Measurements from ENCODE around the gene MED12L. TPM values are rescaled to one million over a fixed set of nuclear protein-coding genes. Genes with fewer than 3 reads are reported as not detected.

Gene MED12L
- total and polyA plus RNA-seq, 9 of the 15 experiments (the other 6 are each of a cell fraction or from before 2014, with no cell fraction given): not detected

DNA sequence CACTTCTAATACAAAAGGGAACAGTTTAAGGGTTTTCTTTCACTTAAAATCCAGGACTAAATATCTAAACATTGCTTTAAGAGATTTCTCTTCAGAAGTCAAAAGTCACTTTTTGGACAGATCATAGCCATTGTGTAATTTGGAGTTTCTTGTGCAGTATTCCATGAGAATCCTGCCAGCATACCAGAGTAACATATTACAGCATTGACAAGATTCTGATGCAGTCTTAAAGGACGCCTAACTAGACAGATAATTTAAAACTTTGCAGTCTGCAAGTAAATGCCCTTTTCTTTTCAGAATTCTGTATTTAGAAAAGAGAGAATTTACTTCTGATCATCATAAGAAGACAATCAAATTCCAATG, 392.9 kb downstream of the MED12L start:
- Histone ChIP-seq H3K9me1 (ENCODE audit: control insufficient read depth, insufficient read depth, low read length) (no peaks in the 10 kb centered on the region), H3K4me1 (replicated peaks in 1 of 2; ENCODE audit: control insufficient read depth in 2 of 2, insufficient read depth in 2 of 2, low read length in 2 of 2) (peaks cover 0 to 5% of the 10 kb centered on the region in 2 experiments; a peak in 1 of 5 replicates), H3K27me3 (ENCODE audit: control insufficient read depth in 2 of 2, insufficient read depth in 2 of 2, low read length in 2 of 2) (no peaks in the 10 kb centered on the region), H3K36me3 (ENCODE audit: control insufficient read depth, insufficient read depth, low read length) (no peaks in the 10 kb centered on the region), H4K20me1 (replicated peaks; ENCODE audit: control insufficient read depth, insufficient read depth, low read length) (no peaks in the 10 kb centered on the region), H3K4me3 (no peak overlapping the region), H2AFZ (ENCODE audit: low read depth, low read length) (no peak overlapping the region), H3K27ac (ENCODE audit: extremely low read depth, low read depth, low read length) (no peak overlapping the region), H3K79me2 (ENCODE audit: control insufficient read depth, insufficient read depth, low read length) (no peaks in the 10 kb centered on the region), H3K9me3 (replicated peaks; ENCODE audit: control insufficient read depth, insufficient read depth, low read depth, low read length) (peaks cover 5% of the 10 kb centered on the region), H3K4me2 (ENCODE audit: insufficient read depth, low read length) (no peak overlapping the region), H3K9ac (ENCODE audit: insufficient read depth in 1 of 2, low read depth in 2 of 2, low read length in 2 of 2) (no peak overlapping the region)
- in situ Hi-C loops (cut with MboI): no loop called here
- POLR2A ChIA-PET: no interaction called here
- TF ChIP-seq PREB (CRISPR knock-in tag; IDR thresholded peaks at IDR 0.05) (no peak), MTA2 (IDR thresholded peaks at IDR 0.05; ENCODE audit: low read depth) (no peak), ASH1L (IDR thresholded peaks at IDR 0.05; ENCODE audit: borderline replicate concordance, low read depth, partially characterized antibody) (no peak), FOXK1 (CRISPR knock-in tag; IDR thresholded peaks at IDR 0.05; ENCODE audit: borderline replicate concordance) (no peak), TRIM24 (IDR thresholded peaks at IDR 0.05) (no peak), YY1 (IDR thresholded peaks at IDR 0.05; ENCODE audit: borderline replicate concordance in 1 of 3, control insufficient read depth in 1 of 3, extremely low read depth in 1 of 3, insufficient read depth in 3 of 3, insufficient read length in 1 of 3, insufficient replicate concordance in 2 of 3, low read depth in 1 of 3, low read length in 2 of 3) (no peak), SRSF3 (IDR thresholded peaks at IDR 0.05; ENCODE audit: insufficient read depth, low read length) (no peak), GTF2A2 (tag; IDR thresholded peaks at IDR 0.05) (no peak), ELF4 (CRISPR knock-in tag; IDR thresholded peaks at IDR 0.05) (no peak), NCOA6 (IDR thresholded peaks at IDR 0.05) (no peak), HIVEP1 (CRISPR knock-in tag; IDR thresholded peaks at IDR 0.05) (no peak), OTX1 (CRISPR knock-in tag; IDR thresholded peaks at IDR 0.05) (no peak), NFE2 (IDR thresholded peaks at IDR 0.05; ENCODE audit: low read depth) (no peak)
- TF ChIP-seq, protein P1, sequence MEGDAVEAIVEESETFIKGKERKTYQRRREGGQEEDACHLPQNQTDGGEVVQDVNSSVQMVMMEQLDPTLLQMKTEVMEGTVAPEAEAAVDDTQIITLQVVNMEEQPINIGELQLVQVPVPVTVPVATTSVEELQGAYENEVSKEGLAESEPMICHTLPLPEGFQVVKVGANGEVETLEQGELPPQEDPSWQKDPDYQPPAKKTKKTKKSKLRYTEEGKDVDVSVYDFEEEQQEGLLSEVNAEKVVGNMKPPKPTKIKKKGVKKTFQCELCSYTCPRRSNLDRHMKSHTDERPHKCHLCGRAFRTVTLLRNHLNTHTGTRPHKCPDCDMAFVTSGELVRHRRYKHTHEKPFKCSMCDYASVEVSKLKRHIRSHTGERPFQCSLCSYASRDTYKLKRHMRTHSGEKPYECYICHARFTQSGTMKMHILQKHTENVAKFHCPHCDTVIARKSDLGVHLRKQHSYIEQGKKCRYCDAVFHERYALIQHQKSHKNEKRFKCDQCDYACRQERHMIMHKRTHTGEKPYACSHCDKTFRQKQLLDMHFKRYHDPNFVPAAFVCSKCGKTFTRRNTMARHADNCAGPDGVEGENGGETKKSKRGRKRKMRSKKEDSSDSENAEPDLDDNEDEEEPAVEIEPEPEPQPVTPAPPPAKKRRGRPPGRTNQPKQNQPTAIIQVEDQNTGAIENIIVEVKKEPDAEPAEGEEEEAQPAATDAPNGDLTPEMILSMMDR (IDR thresholded peaks at IDR 0.05 in 2 of 3, conservative IDR thresholded peaks at IDR 0.05 in 1 of 3; ENCODE audit: insufficient read depth in 2 of 3, low read depth in 1 of 3, low read length in 3 of 3): no peak
- FAIRE-seq: no peak
- no peak for ATAC-seq
- 8% methylated on average over 1 of the region's 1 CpG for WGBS (ENCODE audit: insufficient coverage, low coverage, missing lambda C conversion rate)
- BruUV-seq (replicated peaks): no TSS peak
- no peak for DNase-seq (ENCODE audit: extremely low read depth in 1 of 4, low spot score in 3 of 4)
- CTCF ChIA-PET (ENCODE audit: low intra/inter-chr PET ratio): no interaction called here
- intact Hi-C loops (cut with micrococcal nuclease): no loop called here

All from K562 (cell line).